A673 (cell line): Measurements from ENCODE around the gene SLC35B2.

Experiments
- CTCF ChIP-seq: fragments of 300-800, 200-600 bp; sonication (generic); conservative IDR thresholded peaks from 2 replicates; pipeline ENCODE4 v1.5.1; 2017; ENCODE audit warnings: low read depth, mild to moderate bottlenecking, antibody characterized with exemption, low read length, moderate library complexity, mixed read lengths
- EZH2 ChIP-seq: fragments of 200-600 bp; sonication (generic); IDR thresholded peaks from 2 replicates; pipeline ENCODE4 v1.6.1; 2017; ENCODE audit warnings: borderline replicate concordance, low read depth, mild to moderate bottlenecking, mixed read lengths, antibody characterized with exemption, low read length; ENCODE audit not compliant: poor library complexity, severe bottlenecking

- TF ChIP-seq CTCF (peak; percentile 48; the same call in 1 of the 2 replicates), EZH2 (no peak)
These were observed 11.2 kb downstream of the SLC35B2 start for GRCh38 chr6:44245912-44246662.
